NCI-H526 treated with DMSO at 0.1 percent for 48 hours (cell line): ENCODE measurements around the gene DNAH7.
"Not testable (repeated sequence)": the region's sequence is repeated elsewhere in the genome, so short reads cannot be mapped to it uniquely, and the experiment has no call there.

Source experiments
- DNase-seq: peaks from one replicate; lab custom pipeline; 2025; lab: John Stamatoyannopoulos, UW

The DNAH7 gene

GRCh38 chr2:195967336-195967735, 101.3 kb downstream of the DNAH7 start:
- no peak for DNase-seq

DNA sequence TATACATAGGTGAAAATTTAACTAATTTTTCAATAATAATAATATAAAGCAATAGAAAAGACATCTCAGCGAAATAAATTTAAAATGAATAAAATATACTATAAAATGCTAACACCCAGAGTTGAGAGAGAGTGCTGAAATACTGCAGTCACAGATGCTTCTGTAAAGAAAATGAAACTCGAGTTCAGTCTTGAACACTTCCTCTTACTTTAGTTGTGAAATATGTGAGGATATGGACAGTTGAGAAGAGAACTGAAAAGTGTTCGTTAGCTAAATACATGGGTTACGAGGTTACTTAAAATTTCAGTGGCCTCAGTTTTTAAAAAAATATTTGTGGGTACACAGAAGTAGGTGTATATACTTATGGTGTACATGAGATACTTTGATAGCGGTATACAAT, 106.8 kb downstream of the DNAH7 start:
- no peak for DNase-seq

- DNase-seq: no peak
Observed at GRCh38 chr2:195959341-195959740, 109.3 kb downstream of the DNAH7 start.

DNA sequence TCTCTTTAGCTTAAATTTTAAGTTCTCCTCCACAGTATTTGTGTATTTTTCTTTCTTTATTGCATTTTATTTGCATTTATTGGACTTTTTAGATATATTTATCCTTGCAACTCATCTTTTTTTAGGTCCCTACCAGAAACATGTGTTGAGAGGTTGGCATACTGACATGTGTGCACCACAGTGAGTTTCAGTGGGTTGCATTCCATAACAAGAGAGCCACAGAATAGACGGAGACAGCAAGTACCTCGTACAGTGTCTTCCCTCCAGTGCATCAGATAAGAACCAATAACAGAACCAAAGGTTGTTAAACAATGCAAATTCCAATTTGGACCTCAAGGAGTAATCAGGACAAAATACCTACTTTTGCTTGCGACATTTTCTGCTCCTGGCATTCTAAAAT, 111.9 kb downstream of the DNAH7 start:
- DNase-seq: no peak

DNA sequence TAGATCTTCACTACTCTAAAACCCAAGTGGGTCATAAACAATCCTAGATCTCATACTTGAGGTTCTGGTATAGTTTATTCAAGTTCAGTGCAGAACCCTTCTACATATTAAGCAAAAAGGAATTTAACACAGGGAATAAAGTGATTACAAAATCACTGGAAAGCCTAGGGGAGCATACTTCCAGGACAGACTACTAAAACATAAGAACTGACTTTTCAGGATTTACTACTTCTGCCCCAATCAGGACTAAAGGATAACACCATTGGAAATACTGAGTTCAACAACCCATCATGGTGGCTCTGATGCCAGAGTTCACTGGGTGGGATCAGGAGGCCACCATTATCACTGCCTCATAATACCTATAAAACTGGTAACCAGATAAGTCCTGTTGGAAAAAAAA, 123.6 kb downstream of the DNAH7 start:
- DNase-seq: no peak

DNA sequence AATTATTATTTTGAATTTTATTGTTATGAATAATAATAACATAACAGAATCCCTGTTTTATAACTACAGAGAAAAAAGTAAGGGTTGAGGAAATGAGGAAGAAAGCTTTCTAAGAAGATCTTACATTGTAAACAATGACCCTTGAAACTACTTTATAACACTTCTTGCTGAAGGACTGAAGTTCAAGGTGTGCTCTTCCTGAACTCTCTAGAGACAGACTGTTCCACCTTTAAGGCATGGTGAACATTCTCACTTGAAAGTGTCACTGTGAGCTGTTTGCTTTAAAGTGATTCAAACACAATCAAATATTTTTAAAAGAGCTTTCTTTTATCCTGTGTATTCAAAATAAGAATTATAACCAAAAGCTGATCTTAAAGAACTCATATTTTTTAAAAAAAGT, 131.5 kb downstream of the DNAH7 start:
- no peak for DNase-seq

DNA sequence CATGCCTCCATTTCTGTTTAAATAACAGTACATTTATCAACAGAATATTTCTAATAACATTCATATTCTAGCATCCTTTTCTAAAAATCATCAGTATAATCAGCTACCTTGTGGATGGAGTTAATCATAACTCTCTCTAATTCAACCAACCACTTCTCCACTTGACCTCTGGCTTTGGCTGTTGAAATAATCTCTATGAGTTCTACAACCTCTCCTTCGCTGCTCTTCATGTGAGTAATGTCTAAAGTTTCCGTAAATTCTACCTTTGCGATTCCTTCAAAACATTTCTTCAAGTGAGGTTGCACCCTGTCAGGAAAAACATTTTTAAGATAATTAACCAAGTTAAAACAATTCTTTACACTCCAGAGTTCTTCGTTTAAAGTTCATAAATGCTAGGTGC, 134.2 kb downstream of the DNAH7 start:
- DNase-seq: no peak

DNA sequence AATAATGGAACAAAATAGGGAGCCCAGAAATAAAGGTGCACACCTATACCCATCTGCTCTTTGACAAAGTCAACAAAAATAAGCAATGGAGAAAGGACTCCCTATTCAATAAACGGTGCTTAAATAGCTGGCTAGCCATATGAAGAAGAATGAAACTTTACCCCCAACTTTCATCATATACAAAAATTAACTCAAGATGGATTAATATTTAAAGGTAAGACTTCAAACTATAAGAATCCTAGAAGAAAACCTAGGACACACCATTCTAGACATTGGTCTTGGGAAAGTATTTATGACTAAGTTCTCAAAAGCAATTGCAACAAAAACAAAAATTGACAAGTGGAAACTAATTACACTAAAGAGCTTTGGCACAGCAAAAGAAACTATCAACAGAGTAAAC, 139.1 kb downstream of the DNAH7 start:
- no peak for DNase-seq

DNA sequence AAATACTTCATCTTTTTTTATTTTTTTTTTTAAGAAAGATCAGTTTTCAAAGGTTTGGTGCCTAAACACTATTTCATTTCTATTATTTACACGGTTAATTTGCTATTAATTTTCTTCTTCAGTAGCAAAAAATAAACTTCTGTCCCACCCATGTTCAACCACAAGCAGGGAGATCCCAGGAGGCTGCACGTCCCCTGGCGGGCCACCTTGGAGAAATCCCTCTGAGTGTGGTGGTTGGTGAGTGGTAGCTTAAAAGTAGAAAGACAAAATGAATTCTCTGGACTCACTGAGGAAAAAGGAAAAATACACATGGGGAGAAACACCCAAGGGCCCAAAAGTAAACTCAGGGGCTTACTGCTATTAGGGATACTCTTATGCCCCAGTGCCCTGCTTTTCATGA, 143.5 kb downstream of the DNAH7 start:
- no peak for DNase-seq

DNA sequence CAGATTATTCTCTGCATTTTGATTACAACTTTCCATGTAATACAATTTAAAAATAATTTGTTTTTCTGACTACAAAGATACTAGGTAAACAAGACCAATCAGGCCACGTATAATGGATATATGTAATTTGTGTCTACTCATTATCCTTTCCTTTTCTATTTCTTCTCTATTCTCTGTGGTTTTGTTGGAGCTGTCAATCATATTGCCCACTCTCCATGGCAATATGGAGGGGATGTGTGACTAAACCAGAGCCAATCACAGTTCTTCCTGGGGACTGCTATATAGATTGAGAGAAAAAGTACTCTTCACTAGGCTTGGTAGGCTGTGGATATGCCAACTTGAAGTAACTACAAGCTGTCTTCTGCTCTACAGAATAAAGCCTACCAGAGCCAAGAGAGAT, 144.7 kb downstream of the DNAH7 start:
- no peak for DNase-seq

- DNase-seq: not testable (repeated sequence)
Observed at GRCh38 chr2:195917021-195917600, 151.5 kb downstream of the DNAH7 start.

DNA sequence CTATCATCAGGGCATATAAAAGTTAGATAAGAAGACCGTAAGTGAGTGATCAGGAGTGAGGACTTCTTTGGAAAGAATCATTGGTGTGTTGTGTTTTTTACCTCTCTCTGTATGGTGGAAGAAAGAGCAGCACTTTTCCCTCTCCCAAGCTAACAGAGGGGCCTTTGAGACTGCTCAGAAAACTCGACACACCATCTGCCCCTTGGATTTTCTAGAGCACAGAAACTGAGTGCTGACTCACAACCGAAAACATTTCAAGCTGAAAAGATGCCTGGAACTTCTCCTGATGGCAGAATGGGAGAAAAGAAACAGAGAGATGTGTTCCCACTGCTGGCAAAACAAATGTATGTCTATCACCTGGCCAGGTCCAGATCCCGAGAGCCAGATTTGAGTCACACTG, 156.6 kb downstream of the DNAH7 start:
- DNase-seq: no peak

DNA sequence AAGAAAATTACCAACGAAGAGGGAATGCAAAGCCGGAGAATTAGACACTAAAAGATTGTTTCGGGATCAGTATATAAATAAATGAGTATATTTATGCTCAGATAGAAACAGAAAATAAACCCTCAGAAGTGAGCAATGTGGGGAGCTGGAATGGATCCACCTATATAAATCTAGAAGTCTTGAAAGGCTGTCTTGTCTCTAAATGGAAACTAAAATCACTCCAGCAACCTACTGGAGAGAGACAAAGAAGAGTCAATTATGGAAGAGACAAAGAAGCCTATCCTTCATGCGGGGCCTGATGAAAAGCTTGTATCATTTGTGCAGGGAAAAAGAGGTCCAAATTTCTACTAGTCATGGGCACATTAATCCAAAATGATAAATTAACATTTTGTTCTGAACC, 158.1 kb downstream of the DNAH7 start:
- no peak for DNase-seq

DNA sequence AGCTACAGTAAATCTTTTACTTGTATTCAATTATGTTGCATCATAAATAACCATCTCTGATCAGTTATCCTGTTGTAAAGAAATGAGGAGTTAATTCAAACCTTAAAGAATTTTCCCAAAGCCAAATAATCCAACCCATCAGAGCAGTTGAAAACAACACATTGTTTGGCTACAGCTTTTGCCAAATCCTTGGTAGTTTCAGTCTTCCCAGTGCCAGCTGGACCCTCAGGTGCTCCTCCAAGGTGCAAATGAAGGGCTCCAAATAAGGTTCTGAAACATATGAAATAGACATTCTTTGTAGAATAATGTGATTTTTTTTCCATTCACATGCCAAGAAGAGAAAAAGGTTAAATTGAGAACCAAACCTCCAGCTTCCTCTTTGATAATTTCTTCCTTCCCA, 158.7 kb downstream of the DNAH7 start:
- DNase-seq: no peak

GRCh38 chr2:195907474-195907873, 161.2 kb downstream of the DNAH7 start:
- no peak for DNase-seq

DNA sequence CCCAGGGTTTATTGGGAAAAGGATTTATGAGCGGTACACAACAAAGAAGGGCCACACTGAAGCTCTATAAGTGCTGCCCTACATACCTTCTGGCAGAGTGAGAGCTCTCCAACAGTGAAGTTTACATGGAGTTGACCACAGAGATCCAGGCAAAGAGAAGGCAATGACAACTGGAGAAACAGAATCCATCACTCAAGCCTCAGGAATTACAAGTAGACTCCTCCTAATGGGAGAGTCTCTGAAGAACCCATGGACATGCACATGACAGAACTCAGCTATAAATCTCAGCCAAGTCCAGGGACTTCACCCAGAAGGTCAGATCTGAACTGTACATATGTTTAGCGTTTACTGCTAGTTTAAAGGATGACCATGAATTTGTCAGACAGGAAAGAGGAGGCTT, 164.7 kb downstream of the DNAH7 start:
- no peak for DNase-seq

GRCh38 chr2:195902857-195903256, 165.8 kb downstream of the DNAH7 start:
- DNase-seq: no peak

- DNase-seq: no peak
Observed at GRCh38 chr2:195899226-195899625, 169.4 kb downstream of the DNAH7 start.

DNA sequence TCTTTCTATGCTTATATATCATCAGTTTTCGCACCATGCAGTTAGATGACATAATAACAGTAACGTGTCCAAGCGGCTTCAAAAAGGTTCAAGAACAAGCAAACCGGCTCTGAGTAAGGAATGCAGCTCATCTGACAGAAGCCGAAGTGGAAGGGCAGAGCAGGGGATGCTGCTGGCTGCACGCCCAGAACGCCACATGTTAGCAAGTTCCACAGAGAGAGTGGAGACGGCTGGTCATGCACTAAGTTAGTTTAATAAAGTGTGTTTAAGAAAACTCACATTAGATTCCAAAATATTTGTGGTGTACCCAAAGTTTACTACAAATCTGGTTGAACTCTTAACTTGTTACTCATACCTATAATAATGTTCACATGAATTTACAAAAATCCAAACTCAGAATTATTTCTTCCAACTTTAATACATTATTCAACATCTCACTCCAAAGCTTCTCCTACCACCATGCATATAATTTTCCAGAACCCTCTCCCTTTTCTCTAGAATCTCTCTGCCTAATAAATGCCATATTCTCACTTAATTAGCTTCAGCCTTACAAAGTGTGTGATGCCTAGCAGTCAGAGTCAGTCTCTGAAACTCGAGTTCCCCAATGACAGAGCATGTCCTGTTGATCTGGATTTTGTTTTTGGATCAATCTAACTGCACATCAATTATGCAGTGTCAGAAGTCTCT, 170.0 kb downstream of the DNAH7 start:
- no peak for DNase-seq

DNA sequence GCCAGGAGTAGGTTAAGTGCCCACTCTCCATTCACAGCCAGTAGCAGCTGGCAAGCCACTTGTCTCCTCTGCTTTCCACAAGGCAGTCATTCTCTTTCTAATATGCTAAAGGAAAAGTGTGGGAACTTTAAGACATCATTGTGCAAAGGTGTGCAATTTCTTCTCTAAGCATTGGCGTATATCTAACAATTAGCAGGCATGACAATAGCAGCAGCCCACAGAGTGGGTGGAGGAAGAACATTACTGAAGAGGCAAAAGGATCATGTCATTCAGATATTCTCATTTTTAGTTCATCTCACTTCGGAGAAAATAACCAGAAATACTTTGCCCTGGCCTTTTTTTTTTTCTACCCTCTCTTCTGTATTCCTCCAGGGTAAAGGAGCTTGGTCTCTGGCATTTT, 177.6 kb downstream of the DNAH7 start:
- no peak for DNase-seq

DNA sequence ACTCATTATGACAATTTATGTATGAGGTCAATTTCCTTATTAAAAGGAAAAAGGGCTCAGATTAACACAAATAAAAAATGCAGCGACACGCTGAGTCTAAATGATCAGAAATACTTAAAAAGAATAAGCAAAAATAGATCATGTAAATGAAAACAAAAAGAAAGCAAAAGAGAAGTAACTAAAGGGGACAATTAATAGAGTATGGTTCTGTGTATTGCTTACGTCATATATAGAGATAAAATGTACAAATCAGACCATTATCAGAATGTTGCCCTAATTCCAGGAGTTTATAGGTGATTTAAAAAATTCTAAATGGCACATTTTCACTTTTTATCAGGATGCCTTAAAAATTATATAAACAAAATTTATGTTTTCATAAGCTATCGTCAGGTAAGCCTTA, 189.5 kb downstream of the DNAH7 start:
- no peak for DNase-seq

GRCh38 chr2:195871326-195871725, 197.3 kb downstream of the DNAH7 start:
- DNase-seq: no peak

DNA sequence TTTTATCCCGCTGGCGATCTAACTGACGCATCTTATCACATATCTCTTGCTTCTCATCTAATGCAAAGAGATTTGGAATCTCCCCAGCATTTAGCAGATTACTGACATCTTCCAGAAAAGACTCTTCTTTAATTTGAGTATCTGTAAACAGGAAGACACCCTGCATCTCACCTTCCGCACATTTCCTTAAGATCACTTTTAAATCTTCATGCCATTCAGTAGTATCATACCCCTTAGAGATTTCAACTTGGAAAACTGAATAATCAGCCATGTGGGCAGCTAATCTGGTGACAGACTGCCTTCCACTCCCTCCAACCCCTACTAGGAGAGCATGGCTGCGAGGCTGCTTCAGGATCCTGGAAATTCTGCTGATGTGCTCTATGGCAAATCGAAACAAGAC, 204.3 kb downstream of the DNAH7 start:
- DNase-seq: no peak

GRCh38 chr2:195863564-195863963, 205.1 kb downstream of the DNAH7 start:
- DNase-seq: no peak
